KMS-11 (cell line): ENCODE measurements around the gene TSPAN9.

ENCODE experiments used
- H2AFZ ChIP-seq: fragments of 200-600 bp; sonication (generic); 2 replicates; pipeline ENCODE4 v1.6.1; 2016; ENCODE audit warnings: antibody characterized with exemption, mixed run types, low read depth
- H3K27ac ChIP-seq: fragments of 200-600 bp; sonication (generic); 2 replicates; pipeline ENCODE4 v1.6.1; 2016; ENCODE audit warnings: mild to moderate bottlenecking, mixed run types
- H3K27me3 ChIP-seq: fragments of 200-600 bp; sonication (generic); 2 replicates; pipeline ENCODE4 v1.6.1; 2017; ENCODE audit warnings: mild to moderate bottlenecking, low read depth, mixed run types, moderate library complexity; ENCODE audit not compliant: insufficient read depth
- H3K36me3 ChIP-seq: fragments of 200-600 bp; sonication (generic); 2 replicates; pipeline ENCODE4 v1.6.1; 2017; ENCODE audit warnings: mild to moderate bottlenecking, mixed run types; ENCODE audit not compliant: insufficient read depth
- H3K4me1 ChIP-seq: fragments of 200-600 bp; sonication (generic); 2 replicates; pipeline ENCODE4 v1.6.1; 2016; ENCODE audit warnings: mild to moderate bottlenecking, low read depth, mixed run types; ENCODE audit not compliant: poor library complexity, severe bottlenecking
- H3K4me2 ChIP-seq: fragments of 200-600 bp; sonication (generic); 2 replicates; pipeline ENCODE4 v1.7.0; 2016; ENCODE audit warnings: mild to moderate bottlenecking, mixed run types
- H3K4me3 ChIP-seq: fragments of 200-600 bp; sonication (generic); IDR thresholded peaks from 2 replicates; pipeline ENCODE4 v1.6.1; 2017; ENCODE audit warnings: low read depth, low read length, mixed read lengths; ENCODE audit not compliant: insufficient read depth
- H3K79me2 ChIP-seq: fragments of 200-600 bp; sonication (generic); 2 replicates; pipeline ENCODE4 v1.6.1; 2016; ENCODE audit warnings: low read depth, mixed run types; ENCODE audit not compliant: insufficient read depth
- H3K9ac ChIP-seq: fragments of 200-600 bp; sonication (generic); 2 replicates; pipeline ENCODE4 v1.6.1; 2016; ENCODE audit warnings: mild to moderate bottlenecking, mixed run types
- H4K20me1 ChIP-seq: fragments of 200-600 bp; sonication (generic); 2 replicates; pipeline ENCODE4 v1.6.1; 2016; ENCODE audit warnings: mild to moderate bottlenecking, mixed run types; ENCODE audit not compliant: insufficient read depth
- CTCF ChIP-seq: fragments of 200-600 bp; sonication (generic); conservative IDR thresholded peaks from 2 replicates; pipeline ENCODE4 v1.6.1; 2017; ENCODE audit warnings: low read depth, mild to moderate bottlenecking, antibody characterized with exemption, low read length, moderate library complexity, mixed read lengths

TSPAN9 gene

GRCh38 chr12:3193755-3194154, 116.6 kb downstream of the TSPAN9 start:
- TF ChIP-seq CTCF, result no peak
- H3K4me2 ChIP-seq, result no peak overlapping the region
- no peaks in the 10 kb centered on the region for H3K4me1 ChIP-seq
- H3K4me3 ChIP-seq, result no peak overlapping the region
- no peaks in the 10 kb centered on the region for H4K20me1 ChIP-seq
- no peaks in the 10 kb centered on the region for H3K27me3 ChIP-seq
- H3K9ac ChIP-seq, result no peak overlapping the region
- H2AFZ ChIP-seq, result no peak overlapping the region
- H3K36me3 ChIP-seq, result no peaks in the 10 kb centered on the region
- no peaks in the 10 kb centered on the region for H3K79me2 ChIP-seq
- H3K27ac ChIP-seq, result no peak overlapping the region

DNA sequence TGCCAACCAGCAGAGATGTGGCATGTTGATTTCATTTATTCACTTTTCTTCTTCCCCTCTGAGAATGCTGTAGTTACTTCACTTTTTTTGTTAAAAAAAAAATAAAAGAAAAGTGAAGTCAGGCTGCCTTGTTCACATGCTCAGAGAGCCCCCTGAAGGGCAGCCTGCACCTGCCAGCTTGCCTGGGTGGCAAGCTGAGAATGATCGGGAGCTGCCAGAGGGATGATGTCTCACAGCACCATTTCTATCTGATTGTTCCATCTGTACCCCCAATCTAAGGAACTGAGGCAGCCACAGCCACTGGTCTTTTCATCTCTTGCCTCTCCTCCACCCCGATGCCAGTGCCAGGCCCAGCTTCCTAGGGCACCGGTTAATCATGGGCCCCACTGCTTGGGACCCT, 118.2 kb downstream of the TSPAN9 start:
- no peak for TF ChIP-seq CTCF
- Histone ChIP-seq H3K27ac (no peak overlapping the region), H3K4me3 (no peak overlapping the region), H3K36me3 (no peaks in the 10 kb centered on the region), H3K27me3 (no peaks in the 10 kb centered on the region), H3K4me1 (no peaks in the 10 kb centered on the region), H3K79me2 (no peaks in the 10 kb centered on the region), H2AFZ (no peak overlapping the region), H3K9ac (no peak overlapping the region), H3K4me2 (no peak overlapping the region), H4K20me1 (no peaks in the 10 kb centered on the region)

DNA sequence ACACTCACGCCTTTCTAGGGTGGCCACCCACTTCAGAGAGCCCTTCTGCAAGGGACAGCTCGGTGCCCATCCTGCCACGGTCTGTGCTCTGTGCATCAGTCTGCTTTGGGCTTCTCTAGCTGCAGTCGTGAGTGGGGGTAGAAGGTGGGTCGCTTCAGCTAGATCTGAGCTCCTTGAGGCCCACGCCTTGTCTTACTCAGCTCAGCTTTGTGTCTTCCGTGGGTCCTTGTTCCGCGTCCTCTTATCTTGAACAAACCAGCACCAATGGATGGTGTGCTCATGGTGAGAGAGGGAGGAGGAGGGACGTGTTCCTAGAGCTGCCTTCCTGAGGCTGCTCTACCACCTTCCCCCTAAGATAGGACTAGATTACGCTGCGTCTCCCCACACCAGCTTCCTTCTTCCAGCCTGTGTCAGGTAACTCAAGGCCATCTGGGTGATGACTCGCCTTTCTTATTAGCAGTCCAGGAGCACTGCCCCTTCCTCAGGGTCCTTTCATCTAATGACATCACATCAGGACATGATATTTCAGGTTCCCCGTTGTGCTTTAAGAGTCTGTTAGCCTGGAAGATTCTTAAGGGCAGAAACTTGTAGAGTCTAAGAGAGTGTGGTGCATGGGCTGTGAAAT, 118.8 kb downstream of the TSPAN9 start:
- Histone ChIP-seq H3K4me1 (no peaks in the 10 kb centered on the region), H2AFZ (no peak overlapping the region), H4K20me1 (no peaks in the 10 kb centered on the region), H3K79me2 (no peaks in the 10 kb centered on the region), H3K4me3 (no peak overlapping the region), H3K4me2 (no peak overlapping the region), H3K27ac (no peak overlapping the region), H3K36me3 (no peaks in the 10 kb centered on the region), H3K9ac (no peak overlapping the region), H3K27me3 (no peaks in the 10 kb centered on the region)
- no peak for TF ChIP-seq CTCF

GRCh38 chr12:3196488-3196887, 119.3 kb downstream of the TSPAN9 start:
- Histone ChIP-seq H2AFZ (no peak overlapping the region), H3K79me2 (no peaks in the 10 kb centered on the region), H3K9ac (no peak overlapping the region), H3K36me3 (no peaks in the 10 kb centered on the region), H3K27me3 (no peaks in the 10 kb centered on the region), H4K20me1 (no peaks in the 10 kb centered on the region), H3K4me2 (no peak overlapping the region), H3K4me3 (no peak overlapping the region), H3K4me1 (no peaks in the 10 kb centered on the region), H3K27ac (no peak overlapping the region)
- TF ChIP-seq CTCF, result no peak
